NOMO-1 treated with DMSO at 0.1 percent for 48 hours (cell line): ENCODE measurements around the gene PNN.
A peak's percentile ranks its signal among the peaks of the same experiment; 100 is the strongest.
"Not testable (repeated sequence)": the region's sequence is repeated elsewhere in the genome, so short reads cannot be mapped to it uniquely, and the experiment has no call there.

Source experiments
- DNase-seq: peaks from one replicate; lab custom pipeline; 2025; ENCODE audit not compliant: unreplicated experiment; lab: John Stamatoyannopoulos, UW

PNN gene

DNA sequence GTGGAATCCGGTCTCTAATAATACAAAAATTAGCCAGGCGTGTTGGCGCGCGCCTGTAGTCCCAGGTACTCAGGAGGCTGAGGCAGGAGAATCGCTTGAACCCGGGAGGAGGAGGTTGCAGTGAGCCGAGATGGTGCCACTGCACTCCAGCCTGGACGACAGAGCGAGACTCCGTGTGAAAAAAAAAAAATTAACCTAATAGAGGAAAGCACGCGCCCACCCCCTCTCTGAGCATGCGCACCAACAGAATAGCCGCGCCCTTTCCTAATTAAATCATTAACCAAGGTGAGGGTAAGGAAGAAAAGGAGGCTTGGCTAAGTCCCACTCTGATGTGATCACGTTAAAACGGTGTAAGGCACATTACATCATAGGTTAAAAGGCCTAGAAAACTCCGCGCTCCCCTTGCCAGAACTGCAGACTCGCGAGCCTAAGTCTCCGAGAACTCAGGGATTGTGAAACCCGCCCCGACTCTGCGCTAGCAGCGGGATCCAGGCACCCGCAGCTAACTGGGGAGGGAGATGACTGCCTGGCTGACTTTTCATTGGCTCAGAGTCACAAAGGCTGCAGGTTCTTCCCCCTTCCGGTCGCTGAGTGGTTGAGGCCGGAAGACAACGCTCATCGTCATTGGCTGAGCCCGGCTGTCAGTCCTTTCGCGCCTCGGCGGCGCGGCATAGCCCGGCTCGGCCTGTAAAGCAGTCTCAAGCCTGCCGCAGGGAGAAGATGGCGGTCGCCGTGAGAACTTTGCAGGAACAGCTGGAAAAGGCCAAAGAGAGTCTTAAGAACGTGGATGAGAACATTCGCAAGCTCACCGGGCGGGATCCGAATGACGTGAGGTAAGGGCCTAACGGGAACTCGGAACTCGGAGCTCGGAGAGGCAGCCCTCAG is at the start of gene PNN:
Gene PNN (plus strand): TSS at position 695 of the 885 bp plus-strand sequence. CDS start 26 bp downstream, at position 721.
- peak; percentile 100 for DNase-seq

DNA sequence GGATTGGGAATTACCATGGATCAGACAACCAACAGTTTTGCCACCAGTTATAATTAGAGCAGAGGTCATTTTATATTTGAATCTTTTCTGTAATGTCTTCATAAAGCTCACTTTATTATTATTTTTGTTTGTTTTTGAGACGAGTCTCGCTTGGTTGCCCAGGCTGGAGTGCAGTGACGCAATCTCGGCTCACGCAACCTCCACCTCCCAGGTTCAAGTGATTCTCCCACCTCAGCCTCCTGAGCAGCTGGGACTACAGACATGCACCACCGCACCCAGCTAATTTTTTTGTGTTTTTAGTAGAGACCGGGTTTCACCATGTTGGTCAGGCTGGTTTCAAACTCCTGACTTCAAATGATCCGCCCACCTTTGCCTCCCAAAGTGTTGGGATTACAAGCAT is 37.2 kb upstream of the PNN start:
- not testable (repeated sequence) for DNase-seq

DNA sequence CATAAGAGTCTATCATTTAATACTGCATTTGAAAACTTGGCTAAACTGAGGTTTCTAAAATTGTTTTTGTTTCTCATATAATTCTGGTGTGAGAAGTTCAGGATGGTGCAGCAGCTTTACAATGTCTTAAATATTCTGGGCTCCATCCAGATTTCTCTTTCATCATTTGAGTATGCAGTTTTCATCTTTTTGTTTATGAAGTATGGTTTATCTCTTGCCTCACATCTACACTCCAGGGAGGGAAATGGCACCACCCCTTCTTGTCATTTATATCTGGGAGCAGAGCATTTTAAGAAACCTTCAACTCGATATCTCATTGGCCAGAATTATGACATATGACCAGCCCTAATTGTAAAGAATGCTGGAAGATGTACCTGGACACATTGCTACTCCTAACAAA is 36.6 kb upstream of the PNN start:
- DNase-seq = no peak

DNA sequence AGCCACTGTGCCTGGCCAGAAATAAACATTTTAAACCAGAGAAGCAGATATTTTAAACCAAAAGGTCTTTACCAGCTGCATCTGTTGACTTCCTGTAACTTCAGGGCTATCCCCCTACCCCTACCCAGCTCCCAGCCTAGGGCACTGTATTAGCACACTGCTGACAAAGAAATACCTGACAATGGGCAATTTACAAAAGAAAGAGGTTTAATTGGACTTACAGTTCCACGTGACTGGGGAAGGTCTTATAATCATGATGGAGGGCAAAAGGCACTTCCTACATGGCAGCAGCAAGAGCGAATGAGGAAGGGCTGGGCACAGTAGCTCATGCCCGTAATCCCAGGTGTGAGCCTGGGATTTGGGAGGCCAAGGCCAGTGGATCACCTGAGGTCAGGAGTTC is 34.9 kb upstream of the PNN start:
- no peak for DNase-seq

DNA sequence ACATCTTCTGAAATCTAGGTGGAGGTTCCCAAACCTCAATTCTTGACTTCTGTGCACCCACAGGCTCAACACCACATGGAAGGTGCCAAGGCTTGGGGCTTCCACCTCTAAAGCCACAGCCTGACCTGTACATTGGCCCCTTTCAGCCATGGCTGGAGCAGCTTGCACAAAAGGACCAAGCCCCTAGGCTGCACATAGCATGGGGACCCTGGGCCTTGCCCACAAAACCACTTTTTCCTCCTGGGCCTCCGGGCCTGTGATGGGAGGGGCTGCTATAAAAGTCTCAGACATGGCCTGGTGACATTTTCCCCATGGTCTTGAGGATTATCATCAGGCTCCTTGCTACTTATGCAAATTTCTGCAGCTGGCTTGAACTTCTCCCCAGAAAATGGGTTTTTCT is 33.4 kb upstream of the PNN start:
- DNase-seq = not testable (repeated sequence)

DNA sequence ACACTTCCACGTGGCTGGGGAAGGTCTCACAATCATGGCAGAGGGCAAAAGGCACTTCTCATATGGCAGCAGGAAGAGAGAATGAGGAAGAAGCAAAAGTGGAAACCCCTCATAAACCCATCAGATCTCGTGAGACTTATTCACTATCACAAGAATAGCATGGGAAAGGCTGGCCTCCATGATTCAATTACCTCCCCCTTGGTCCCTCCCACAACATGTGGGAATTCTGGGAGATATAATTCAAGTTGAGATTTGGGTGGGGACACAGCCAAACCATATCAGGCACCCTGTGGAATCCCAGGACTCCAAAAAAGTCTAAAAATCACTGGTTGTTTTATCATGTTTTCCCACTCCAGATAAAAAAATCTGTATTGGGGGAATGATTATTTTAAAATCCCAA is 31.8 kb upstream of the PNN start:
- DNase-seq = not testable (repeated sequence)

DNA sequence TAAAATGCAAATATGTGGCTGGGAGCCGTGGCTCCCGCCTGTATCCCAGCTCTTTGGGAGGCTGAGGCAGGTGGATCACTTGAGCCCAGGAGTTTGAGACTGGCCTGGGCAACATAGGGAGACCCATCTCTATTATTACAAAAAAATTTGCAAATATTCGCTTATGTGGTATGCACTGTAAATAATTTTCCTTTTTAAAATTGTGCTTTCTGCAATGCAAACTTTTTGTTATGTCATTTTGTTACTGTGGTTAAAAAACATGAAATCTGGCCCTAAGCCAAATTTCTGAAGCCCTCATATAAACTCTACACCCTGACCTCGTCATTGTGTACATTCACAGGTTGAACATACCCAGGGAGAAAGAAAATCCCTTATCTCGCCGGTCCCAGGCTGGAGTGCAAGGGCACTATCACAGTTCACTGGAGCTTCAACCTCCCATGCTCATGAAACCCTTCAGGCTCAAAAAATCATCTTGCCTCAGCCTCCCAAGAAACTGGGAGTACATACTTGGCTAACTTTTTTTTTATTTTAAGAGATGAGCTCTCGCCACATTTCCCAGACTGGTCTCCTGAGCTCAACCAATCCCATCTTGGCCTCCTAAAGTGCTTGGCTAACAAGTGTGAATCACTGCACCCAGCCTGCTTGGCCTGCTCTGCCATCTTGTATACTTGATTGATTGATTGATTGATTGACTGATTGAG is 29.6 kb upstream of the PNN start:
- DNase-seq = no peak

DNA sequence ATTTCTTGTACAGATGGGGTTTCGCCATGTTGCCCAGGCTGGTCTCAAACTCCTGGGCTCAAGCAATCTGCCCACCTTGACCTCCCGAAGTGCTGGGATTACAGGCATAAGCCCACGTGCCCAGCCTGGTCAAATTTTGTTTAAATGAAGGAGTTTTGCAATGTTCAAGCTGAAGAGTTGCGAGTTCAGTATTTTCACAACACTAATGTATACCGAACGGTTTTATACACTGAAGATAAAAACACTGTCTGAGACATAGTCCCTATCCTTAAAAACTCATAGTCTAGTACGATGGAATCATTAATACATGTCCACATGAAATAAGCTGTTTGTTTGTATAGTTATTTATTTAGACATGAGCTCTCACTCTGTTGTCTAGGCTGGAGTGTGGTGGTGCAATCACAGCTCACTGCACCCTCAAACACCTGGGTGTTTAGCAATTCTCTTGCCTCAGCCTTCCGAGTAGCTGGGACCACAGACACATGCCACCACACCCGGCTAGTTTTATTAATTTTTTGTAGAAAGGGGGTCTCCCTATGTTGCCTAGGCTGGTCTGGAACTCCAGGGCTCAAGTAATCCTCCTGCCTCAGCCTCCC is 20.4 kb upstream of the PNN start:
- DNase-seq = no peak

DNA sequence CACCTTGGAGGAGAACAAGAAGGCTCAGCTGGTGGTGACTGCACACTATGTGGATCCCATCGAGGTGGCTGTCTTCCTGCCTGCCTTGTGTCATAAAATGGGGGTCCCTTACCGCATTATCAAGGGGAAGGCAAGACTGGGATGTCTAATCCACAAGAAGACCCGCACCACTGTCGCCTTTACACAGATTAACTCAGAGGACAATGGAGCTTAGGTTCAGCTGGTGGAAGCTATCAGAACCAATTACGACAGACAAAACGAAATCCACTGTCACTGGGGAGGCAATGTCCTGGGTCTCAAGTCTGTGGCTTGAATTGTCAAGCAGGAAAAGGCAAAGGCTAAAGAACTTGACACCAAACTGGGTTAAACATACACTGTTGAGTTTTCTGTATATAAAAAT is 17.6 kb upstream of the PNN start:
- no peak for DNase-seq

DNA sequence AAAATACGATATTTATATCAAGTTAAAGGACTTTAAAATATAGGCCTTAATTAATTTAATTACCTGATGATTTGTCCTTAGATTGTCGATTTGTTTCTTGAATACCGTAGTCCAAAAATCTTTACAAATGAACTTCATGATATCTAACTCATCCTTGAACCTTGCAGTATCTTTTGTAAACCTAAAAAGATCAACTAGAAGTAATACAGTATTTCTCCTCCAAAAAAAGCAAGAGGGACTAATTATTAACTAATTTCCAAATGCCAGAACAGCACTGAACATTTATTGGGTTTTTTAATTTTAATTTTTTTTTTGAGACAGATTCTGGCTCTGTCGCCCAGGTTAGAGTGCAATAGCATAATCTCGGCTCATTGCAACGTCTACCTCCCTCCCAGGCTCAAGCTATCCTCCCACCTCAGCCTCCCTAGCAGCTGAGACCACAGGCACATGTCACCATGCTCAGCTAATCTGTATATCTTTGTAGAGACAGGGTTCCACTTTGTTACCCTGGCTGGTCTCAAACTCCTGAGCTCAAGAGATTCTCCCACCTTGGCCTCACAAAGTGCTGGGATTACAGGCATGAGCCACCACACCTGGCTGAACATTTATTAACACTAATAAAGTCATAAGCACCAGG is 16.7 kb upstream of the PNN start:
- DNase-seq = no peak

DNA sequence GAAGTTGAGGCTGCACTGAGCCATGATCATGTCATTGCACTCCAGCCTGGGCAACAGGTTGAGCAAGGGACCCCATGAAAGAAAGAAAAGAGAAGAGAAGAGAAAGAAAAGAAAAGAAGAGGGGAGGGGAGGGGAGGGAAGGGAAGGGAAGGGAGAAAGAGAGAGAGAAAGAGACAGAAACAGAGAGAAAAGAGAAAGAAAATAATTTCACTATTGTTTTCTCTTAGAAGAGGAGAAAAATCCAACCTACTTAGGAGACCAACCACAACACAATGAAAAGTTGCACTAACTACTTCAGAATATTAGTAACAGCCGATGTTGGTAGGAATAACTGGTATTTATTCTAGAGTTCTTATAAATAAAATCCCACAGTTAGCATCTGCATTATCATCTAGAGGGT is 14.6 kb upstream of the PNN start:
- DNase-seq = no peak

DNA sequence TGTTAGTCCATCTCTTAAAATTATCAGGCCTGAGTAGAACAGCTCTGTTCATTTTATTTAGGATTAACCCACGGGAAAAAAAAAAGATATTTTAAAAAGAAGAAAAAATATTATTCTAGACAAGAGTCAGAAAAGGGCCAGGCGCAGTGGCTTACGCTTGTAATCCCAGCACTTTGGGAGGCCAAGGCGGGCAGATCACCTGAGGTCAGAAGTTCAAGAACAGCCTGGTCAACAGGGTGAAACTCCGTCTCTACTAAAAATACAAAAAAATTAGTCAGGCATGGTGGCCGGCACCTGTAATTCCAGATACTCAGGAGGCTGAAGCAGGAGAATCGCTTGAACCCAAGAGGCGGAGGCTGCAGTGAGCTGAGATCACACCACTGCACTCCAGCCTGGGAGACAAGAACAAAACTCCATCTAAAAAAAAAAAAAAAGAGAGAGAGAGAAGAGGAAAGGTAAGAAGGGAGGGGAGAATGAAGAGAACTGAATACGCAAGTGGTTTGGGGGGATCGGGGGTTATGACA is 7.2 kb upstream of the PNN start:
- not testable (repeated sequence) for DNase-seq

DNA sequence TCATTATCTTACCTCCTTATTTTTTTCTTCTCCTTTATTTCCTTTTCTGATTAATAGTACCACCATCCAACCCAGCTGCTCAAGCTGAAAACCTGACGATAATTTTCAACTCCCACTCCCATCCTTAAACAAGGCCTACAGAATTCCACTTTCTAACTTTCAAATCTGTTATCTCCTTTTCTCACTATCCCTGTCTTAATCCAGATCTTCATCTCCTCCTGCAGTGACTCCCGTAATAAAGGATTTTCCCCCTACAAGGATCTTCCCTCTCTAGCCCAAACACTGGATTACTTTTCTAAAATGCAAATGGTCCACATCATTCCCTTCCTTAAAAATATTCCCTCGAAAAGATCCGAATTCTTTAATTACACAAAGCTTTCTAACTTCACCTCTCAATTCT is 6.5 kb upstream of the PNN start:
- no peak for DNase-seq

DNA sequence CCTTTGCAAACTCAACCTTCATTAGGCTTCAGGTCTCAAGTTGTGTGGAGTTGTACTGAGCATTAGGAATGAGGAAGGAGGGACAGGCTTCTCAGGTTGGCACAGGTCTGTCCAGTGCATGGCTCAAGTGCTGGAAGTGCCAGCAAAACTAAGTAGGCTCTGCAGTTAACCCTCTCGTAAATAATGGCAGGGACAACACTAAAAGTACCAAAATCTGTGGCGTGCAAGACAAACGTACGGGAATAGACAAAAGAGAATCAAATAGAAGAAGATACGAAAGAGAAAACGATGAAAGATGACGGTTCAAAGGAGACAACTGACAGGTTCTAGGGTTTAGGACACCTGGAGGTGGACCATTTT is 5.5 kb upstream of the PNN start:
- no peak for DNase-seq

DNA sequence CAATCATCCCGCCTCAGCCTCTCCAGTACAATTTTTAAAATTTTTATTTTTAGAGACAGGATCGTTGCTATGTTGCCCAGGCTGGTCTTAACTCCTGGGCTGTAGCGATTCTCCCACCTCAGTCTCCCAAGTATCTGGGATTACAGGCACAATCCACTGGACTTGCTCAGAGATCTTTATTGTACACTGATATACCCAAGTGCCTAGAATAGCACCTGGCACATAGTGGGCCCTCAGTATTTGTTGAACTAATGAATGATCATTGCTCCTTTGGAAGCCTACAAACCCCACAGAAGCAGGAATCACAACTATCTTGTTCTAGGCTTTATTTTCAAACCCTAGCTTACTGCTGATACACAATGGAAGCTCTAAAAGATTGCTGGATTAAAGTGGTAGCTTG is 1.9 kb upstream of the PNN start:
- DNase-seq = no peak

DNA sequence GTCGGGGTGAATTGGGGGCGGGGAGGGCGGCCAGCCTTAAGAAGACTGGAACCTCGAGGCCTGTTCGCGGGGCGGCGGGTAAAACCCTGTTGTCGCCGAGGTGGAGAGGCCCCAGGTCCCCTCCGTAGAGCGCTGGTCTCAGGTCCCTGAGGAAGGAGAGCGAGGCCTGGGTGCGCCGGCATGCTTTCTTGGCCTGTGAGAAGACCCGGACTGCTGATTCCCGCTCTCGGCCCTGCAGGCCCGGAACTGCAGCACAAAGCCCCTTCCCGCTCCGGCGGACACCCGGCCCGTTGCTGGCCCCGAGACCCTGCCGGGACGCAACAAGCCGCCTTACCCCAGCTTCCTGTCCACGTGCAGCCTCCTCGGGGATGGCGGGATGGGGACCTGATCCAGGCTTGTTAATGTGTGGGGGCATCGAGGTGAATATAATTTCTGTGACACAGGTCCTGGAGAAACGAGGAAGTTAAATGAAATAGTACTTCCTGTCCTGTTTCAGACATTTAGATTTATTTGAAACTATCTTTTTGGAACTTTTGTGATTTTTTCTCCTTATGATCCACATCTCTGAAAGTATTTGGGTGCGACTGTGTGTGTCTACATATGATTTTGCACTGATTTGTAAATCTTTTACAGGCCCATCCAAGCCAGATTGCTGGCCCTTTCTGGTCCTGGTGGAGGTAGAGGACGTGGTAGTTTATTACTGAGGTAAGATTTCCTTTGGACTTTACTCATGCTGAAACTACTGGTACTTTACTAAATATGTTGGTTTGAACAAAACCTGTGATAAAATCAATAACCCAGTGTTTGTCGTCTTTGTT is 600 bp downstream of the PNN start:
- DNase-seq = peak; percentile 63

DNA sequence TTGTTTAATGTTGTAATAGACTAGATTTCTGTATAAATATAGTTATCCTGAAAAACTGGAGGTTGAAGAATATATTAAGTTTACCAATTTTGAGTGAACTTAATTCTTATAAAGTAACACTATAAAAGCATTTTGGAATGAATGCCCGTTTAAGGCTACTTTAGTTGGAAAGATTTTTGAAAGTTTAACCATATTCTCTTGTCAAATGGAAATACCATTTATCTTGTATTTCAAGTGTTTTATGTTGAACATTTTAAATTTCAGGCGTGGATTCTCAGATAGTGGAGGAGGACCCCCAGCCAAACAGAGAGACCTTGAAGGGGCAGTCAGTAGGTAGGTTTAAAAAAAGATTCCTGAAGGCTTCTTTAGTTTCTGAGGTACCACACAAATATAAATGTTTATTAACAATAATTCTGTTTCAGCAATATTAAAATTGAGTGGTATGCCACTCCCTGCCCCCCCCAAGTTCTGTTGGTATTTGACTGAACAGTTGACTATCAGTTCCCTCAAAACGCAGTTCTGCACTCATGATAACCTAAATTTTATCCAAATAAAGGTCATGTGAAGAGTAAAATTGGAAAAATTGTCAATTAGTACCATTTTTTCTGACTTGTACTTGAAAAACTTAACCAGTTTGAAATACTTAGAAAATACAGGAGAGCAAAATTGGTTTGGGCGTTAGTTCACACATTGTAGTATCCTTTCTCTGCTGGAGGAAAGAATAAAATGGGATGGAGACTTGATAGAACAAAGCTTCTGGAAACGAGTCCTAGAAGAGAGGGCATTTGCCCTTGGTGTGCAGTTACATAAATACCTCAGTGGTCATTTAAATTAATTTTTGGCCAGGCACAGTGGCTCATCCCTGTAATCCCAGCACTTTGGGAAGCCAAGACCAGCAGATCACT is 1.5 kb downstream of the PNN start:
- DNase-seq = no peak

DNA sequence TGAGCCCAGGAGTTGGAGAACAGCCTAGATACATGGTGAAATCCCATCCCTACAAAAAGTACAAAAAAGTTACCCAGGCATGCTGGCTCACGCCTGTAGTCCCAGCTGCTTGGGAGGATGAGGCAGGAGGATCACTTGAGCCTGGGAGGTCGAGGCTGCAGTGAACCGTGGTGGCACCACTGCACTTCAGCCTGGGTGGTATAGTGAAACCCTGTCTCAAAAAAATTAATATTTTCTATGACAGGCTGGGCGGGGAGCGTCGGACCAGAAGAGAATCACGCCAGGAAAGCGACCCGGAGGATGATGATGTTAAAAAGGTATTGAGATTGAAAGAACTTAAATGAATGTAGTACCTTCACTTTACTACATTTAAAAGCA is 2.1 kb downstream of the PNN start:
- DNase-seq = no peak

DNA sequence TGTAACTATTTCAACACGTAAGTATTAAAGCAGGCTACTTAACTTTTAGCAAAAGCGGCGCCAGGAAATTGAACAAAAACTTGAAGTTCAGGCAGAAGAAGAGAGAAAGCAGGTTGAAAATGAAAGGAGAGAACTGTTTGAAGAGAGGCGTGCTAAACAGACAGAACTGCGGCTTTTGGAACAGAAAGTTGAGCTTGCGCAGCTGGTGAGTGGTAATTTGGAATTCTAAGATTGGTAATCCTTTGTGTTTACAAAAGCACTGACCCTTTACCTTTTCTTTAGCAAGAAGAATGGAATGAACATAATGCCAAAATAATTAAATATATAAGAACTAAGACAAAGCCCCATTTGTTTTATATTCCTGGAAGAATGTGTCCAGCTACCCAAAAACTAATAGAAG is 4.0 kb downstream of the PNN start:
- no peak for DNase-seq

DNA sequence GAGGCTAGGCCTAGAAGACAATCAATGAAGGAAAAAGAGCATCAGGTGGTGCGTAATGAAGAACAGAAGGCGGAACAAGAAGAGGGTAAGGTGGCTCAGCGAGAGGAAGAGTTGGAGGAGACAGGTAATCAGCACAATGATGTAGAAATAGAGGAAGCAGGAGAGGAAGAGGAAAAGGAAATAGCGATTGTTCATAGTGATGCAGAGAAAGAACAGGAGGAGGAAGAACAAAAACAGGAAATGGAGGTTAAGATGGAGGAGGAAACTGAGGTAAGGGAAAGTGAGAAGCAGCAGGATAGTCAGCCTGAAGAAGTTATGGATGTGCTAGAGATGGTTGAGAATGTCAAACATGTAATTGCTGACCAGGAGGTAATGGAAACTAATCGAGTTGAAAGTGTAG is 5.5 kb downstream of the PNN start:
- no peak for DNase-seq
